Suprapubic skin (tissue), 4 donors: Measurements from ENCODE around the gene LGALS4. TPM values are rescaled to one million over a fixed set of nuclear protein-coding genes. Genes with fewer than 3 reads are reported as not detected.
"Not testable (repeated sequence)": the region's sequence is repeated elsewhere in the genome, so short reads cannot be mapped to it uniquely, and the experiment has no call there.

Experiments
- DNase-seq, 2 donors: peaks; one replicate each; pipeline ENCODE4 v3.0.0-alpha.2; 2019; ENCODE audit warnings: low spot score in 2 of 2
- H3K27ac ChIP-seq: fragments of 200-600 bp; sonication (generic); one replicate; pipeline ENCODE4 v1.5.1; 2019
- H3K27me3 ChIP-seq: fragments of 200-600 bp; sonication (generic); one replicate; pipeline ENCODE4 v1.5.1; 2019
- H3K36me3 ChIP-seq: fragments of 200-600 bp; sonication (generic); one replicate; pipeline ENCODE4 v1.5.1; 2019
- H3K4me1 ChIP-seq: fragments of 200-600 bp; sonication (generic); one replicate; pipeline ENCODE4 v1.5.1; 2019
- H3K4me3 ChIP-seq: fragments of 200-600 bp; sonication (generic); one replicate; pipeline ENCODE4 v1.5.1; 2019; ENCODE audit warnings: mild to moderate bottlenecking
- H3K9me3 ChIP-seq: fragments of 200-600 bp; sonication (generic); one replicate; pipeline ENCODE4 v1.5.1; 2019
- EP300 ChIP-seq: sonication (generic); formaldehyde crosslinking; IDR thresholded peaks from one replicate; pipeline ENCODE4 v1.6.1; 2017; ENCODE audit warnings: antibody characterized with exemption
- POLR2A ChIP-seq, 2 donors: fragments of 450-650 bp; IDR thresholded peaks; one replicate each; pipeline ENCODE4 v1.6.1; 2017; ENCODE audit warnings: antibody characterized with exemption in 2 of 2, mild to moderate bottlenecking in 2 of 2, moderate library complexity in 2 of 2
- POLR2AphosphoS5 ChIP-seq, 3 donors: sonication (generic); formaldehyde crosslinking; IDR thresholded peaks; one replicate each; pipeline ENCODE4 v1.6.1; 2017; ENCODE audit warnings: antibody characterized with exemption in 3 of 3
- WGBS: methylation state at CpG from one replicate; pipeline ENCODE4 v1.1.5; 2018; 5-methylcytosine and 5-hydroxymethylcytosine counted together
- total RNA-seq, 4 donors: library from RNA; depleted of rRNA; stranded (reverse); fragments of >200 nt; gene quantifications; one replicate each; pipeline ENCODE4 v1.1.0, GENCODE V29; 2016
- TF ChIP-seq, protein P1 (sequence below), 2 donors: fragments of 200-600 bp in 1 of 2; fragments of 450-650 bp in 1 of 2; sonication (generic) in 1 of 2; IDR thresholded peaks; one replicate each; pipeline ENCODE4 v1.5.1; 2016 to 2019; ENCODE audit warnings: antibody characterized with exemption in 2 of 2, mild to moderate bottlenecking in 1 of 2, moderate library complexity in 1 of 2

Gene LGALS4
- total RNA-seq, 4 donors from 2014 or later: 0.39 to 8.2 (median 1.6) TPM

DNA sequence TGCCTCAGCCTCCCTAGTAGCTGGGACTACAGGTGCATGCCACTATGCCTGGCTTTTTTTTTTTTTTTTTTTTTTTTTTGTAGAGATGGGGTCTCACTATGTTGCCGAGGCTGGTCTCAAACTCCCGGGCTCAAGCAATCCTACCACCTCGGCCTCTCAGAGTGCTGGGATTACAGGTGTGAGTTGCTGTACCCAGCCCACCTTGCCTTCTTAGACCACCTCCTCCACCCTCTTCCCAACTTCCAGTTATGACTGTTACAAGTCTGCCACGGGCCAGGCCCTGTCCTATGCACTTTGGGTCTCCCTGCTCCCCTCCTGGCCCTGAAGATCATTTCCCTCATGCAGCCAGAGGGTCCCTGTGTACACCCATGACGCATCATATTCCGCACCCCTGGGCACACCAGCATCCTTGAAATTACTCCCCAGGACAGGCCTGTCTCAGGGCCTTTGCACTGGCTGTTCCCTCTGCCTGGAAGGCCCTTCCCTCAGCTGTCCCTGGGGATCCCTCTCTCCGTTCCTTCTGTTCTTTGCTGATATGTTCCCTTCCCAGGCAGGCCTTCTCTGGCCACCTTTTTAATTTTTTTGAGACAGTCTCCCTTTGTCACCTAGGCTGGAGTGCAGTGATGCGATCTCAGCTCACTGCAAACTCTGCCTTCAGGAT is 3.0 kb downstream of the LGALS4 start:
- TF ChIP-seq POLR2AphosphoS5 (IDR thresholded peaks at IDR 0.05) (no peak), POLR2A (IDR thresholded peaks at IDR 0.05) (no peak), EP300 (no peak)
- TF ChIP-seq, protein P1, sequence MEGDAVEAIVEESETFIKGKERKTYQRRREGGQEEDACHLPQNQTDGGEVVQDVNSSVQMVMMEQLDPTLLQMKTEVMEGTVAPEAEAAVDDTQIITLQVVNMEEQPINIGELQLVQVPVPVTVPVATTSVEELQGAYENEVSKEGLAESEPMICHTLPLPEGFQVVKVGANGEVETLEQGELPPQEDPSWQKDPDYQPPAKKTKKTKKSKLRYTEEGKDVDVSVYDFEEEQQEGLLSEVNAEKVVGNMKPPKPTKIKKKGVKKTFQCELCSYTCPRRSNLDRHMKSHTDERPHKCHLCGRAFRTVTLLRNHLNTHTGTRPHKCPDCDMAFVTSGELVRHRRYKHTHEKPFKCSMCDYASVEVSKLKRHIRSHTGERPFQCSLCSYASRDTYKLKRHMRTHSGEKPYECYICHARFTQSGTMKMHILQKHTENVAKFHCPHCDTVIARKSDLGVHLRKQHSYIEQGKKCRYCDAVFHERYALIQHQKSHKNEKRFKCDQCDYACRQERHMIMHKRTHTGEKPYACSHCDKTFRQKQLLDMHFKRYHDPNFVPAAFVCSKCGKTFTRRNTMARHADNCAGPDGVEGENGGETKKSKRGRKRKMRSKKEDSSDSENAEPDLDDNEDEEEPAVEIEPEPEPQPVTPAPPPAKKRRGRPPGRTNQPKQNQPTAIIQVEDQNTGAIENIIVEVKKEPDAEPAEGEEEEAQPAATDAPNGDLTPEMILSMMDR (IDR thresholded peaks at IDR 0.05): no peak
- 94% methylated on average over 8 of the region's 8 CpGs for WGBS
- Histone ChIP-seq H3K36me3 (peaks cover 8% of the 10 kb centered on the region), H3K27me3 (no peaks in the 10 kb centered on the region), H3K27ac (no peak overlapping the region), H3K4me3 (no peak overlapping the region), H3K9me3 (no peaks in the 10 kb centered on the region), H3K4me1 (no peaks in the 10 kb centered on the region)
- DNase-seq: no peak

DNA sequence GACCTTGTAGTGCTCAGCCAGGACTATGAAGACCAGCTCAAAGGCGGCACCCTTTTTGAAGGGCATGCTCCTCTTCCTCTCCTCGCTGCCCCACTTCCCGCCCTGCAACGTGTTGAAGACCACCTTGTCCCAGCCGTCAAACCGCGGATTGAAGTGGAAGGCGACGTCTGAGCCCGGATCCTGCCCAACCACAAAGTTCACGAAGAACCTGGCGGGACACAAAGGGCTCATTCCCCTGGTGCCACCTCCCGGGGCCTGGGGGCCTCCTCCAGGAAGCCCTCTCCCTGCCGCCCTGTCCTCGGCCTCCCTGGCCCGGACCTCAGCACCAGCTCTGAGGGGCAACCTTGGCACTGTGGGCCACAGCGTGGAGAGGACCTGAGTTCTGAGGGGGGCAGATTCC is 4.0 kb downstream of the LGALS4 start:
- Histone ChIP-seq H3K27me3 (no peaks in the 10 kb centered on the region), H3K36me3 (peaks cover 4% of the 10 kb centered on the region), H3K4me3 (no peak overlapping the region), H3K4me1 (no peaks in the 10 kb centered on the region), H3K27ac (no peak overlapping the region), H3K9me3 (no peaks in the 10 kb centered on the region)
- WGBS: 94% methylated on average over 17 of the region's 17 CpGs
- no peak for TF ChIP-seq POLR2AphosphoS5 (IDR thresholded peaks at IDR 0.05)
- TF ChIP-seq POLR2A (IDR thresholded peaks at IDR 0.05): no peak
- TF ChIP-seq, protein P1 (IDR thresholded peaks at IDR 0.05): no peak
- no peak for TF ChIP-seq EP300
- no peak for DNase-seq

DNA sequence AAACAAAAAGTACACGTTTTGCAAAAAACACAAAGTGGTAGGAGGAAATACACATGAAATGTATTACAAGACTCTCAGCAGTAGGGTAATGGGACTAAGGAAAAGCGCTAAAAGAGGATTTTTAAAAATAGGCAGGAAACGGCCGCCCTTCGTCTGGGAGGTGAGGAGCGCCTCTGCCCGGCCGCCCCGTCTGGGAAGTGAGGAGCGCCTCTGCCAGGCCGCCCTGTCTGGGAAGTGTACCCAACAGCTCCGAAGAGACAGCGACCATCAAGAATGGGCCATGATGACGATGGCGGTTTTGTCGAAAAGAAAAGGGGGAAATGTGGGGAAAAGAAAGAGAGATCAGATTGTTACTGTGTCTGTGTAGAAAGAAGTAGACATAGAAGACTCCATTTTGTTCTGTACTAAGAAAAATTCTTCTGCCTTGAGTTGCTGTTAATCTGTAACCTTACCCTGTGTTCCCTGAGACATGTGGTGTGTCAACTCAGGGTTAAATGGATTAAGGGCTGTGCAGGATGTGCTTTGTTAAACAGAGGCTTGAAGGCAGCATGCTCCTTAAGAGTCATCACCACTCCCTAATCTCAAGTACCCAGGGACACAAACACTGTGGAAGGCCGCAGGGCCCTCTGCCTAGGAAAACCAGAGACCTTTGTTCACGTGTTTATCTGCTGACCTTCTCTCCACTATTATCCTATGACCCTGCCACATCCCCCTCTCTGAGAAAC is 5.2 kb downstream of the LGALS4 start:
- H3K4me1 ChIP-seq, H3K27me3 ChIP-seq, H3K27ac ChIP-seq, H3K4me3 ChIP-seq, H3K9me3 ChIP-seq, H3K36me3 ChIP-seq, DNase-seq: not testable (repeated sequence)
- WGBS: 87% methylated on average over 18 of the region's 18 CpGs

DNA sequence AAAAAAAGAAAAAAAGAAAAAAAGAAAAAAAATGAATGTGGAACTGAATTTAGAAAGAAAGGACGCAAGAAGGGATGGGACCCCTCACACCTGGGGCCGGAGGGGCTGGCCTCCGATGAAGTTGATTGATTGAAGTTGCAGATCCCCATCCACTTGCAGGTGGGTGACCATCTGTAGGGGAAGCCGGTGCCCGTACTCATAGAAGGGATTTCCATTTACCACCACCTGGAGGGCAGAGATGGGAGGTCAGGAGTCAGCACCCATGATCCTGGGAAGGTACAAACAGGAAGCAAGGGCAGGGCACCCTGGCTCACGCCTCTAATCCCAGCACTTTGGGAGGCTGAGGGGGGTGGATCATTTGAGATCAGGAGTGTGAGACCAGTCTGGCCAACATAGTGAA is 6.4 kb downstream of the LGALS4 start:
- Histone ChIP-seq H3K4me3 (no peak overlapping the region), H3K9me3 (no peaks in the 10 kb centered on the region), H3K4me1 (no peaks in the 10 kb centered on the region), H3K27me3 (no peaks in the 10 kb centered on the region), H3K27ac (no peak overlapping the region), H3K36me3 (no peaks in the 10 kb centered on the region)
- TF ChIP-seq, protein P1 (IDR thresholded peaks at IDR 0.05): no peak
- TF ChIP-seq POLR2A (IDR thresholded peaks at IDR 0.05): no peak
- TF ChIP-seq EP300: no peak
- TF ChIP-seq POLR2AphosphoS5 (IDR thresholded peaks at IDR 0.05): no peak
- WGBS: 88% methylated on average over 6 of the region's 6 CpGs
- no peak for DNase-seq

DNA sequence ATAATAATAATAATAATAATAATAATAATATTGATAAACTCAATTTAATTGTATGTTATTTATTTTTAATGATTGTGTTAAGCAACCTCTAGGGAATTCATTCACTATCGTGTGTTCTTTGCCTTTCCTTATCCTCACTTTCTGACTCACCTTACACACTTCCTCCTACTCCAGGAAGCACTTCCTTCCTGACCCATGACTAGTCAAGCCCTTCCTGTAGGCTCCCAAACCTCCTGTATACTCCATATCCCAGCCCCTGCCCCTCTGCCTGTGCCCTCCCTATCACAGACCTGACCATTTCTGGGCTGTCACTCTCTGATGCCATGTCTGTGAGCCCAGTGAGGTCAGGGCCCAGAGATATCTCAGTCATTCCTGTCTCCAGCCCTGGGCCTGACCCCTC is 7.6 kb downstream of the LGALS4 start:
- H3K27ac ChIP-seq: no peak overlapping the region
- H3K4me1 ChIP-seq: no peaks in the 10 kb centered on the region
- TF ChIP-seq POLR2A (IDR thresholded peaks at IDR 0.05): no peak
- 51% methylated on average over 1 of the region's 1 CpG for WGBS
- H3K9me3 ChIP-seq: no peaks in the 10 kb centered on the region
- H3K36me3 ChIP-seq: no peaks in the 10 kb centered on the region
- no peaks in the 10 kb centered on the region for H3K27me3 ChIP-seq
- DNase-seq: no peak
- H3K4me3 ChIP-seq: no peak overlapping the region

DNA sequence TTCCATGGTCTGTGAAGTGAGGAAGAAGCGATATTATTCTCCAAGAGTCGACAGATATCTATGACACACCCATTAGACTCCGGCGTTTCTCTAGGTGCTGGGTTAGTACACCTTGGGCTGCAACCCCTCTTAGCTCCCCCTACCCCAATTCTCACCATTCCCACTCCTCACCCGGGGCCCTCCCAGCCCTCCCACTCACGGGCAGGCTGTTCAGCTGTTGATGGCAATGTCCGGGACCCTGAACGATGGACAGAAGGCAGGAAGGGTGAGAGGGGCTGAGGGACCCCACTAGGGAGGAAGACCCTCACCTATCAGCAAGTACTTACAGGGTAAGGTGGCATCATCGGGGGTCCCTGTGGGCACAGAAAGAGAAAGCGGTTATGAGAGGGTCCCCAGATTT is 9.2 kb downstream of the LGALS4 start:
- H3K4me1 ChIP-seq: peaks cover 8% of the 10 kb centered on the region
- no peak overlapping the region for H3K4me3 ChIP-seq
- no peaks in the 10 kb centered on the region for H3K36me3 ChIP-seq
- no peak overlapping the region for H3K27ac ChIP-seq
- TF ChIP-seq EP300 (no peak), POLR2AphosphoS5 (IDR thresholded peaks at IDR 0.05) (no peak), POLR2A (IDR thresholded peaks at IDR 0.05) (no peak)
- TF ChIP-seq, protein P1 (IDR thresholded peaks at IDR 0.05): no peak
- no peaks in the 10 kb centered on the region for H3K9me3 ChIP-seq
- DNase-seq: no peak
- WGBS: 94% methylated on average over 10 of the region's 10 CpGs
- H3K27me3 ChIP-seq: no peaks in the 10 kb centered on the region
